Mammary epithelial cell (primary cell): Measurements from ENCODE around the gene CLDN4.

Source experiments
- EZH2 ChIP-seq: IDR thresholded peaks from 2 replicates; pipeline ENCODE4 v1.6.1; 2012; ENCODE audit warnings: low read length, inconsistent platforms, borderline replicate concordance
- TF ChIP-seq, protein P1 (sequence below), 2 donors: IDR thresholded peaks in 1 of 2; conservative IDR thresholded peaks in 1 of 2; 2 replicates each; pipeline ENCODE4 v1.5.1; 2011 to 2012; ENCODE audit warnings: inconsistent platforms in 2 of 2, low read length in 2 of 2, mild to moderate bottlenecking in 2 of 2, control low read depth in 1 of 2, low read depth in 1 of 2; ENCODE audit not compliant: insufficient read depth in 1 of 2; ENCODE audit errors: extremely low read depth in 1 of 2

GRCh38 chr7:73830681-73831583, at the start of gene CLDN4:
- TF ChIP-seq EZH2, result no peak
- TF ChIP-seq, protein P1, sequence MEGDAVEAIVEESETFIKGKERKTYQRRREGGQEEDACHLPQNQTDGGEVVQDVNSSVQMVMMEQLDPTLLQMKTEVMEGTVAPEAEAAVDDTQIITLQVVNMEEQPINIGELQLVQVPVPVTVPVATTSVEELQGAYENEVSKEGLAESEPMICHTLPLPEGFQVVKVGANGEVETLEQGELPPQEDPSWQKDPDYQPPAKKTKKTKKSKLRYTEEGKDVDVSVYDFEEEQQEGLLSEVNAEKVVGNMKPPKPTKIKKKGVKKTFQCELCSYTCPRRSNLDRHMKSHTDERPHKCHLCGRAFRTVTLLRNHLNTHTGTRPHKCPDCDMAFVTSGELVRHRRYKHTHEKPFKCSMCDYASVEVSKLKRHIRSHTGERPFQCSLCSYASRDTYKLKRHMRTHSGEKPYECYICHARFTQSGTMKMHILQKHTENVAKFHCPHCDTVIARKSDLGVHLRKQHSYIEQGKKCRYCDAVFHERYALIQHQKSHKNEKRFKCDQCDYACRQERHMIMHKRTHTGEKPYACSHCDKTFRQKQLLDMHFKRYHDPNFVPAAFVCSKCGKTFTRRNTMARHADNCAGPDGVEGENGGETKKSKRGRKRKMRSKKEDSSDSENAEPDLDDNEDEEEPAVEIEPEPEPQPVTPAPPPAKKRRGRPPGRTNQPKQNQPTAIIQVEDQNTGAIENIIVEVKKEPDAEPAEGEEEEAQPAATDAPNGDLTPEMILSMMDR (conservative IDR thresholded peaks at IDR 0.05 in 1 of 2, IDR thresholded peaks at IDR 0.05 in 1 of 2; ENCODE audit: extremely low read depth in 1 of 2, insufficient read depth in 1 of 2, low read depth in 1 of 2, low read length in 2 of 2), result no peak
